ENCODE data around the gene INSM1. TPM values are rescaled to one million over a fixed set of nuclear protein-coding genes. Genes with fewer than 3 reads are reported as not detected.

The INSM1 gene
- total RNA-seq, 1 experiment from 2014 or later: not detected

DNA sequence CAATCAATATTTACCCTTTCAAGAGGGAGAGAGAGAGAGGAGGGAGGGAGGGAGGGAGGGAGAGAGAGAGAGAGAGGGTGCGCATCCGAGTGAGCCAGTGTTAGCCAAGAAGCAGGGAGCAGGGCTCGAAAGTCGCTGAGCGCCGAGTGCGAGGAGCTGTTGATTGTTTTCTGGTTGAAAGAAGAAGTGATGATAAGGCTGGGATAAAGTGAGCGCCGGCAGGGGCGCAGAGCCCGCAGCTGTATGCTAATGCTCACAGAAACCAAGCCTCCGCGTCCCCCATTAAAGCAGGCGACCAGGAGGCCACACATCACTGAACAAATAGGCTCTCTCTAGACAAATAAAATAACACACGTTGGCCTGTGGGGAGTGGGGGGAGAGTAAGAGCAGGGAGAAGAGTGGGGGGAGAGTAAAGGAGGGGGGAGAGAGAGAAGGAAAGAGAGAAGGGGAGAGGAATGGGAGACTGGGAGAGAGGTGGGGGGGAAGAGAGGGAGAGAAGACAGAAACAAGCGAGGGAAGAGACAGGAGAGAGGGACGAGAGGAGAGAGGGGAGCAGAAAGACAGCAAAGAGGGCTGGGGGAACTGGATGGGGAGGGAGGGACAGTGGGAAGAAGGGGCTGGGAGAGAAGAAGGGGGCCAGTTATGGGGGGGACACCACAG is 5.0 kb upstream of the INSM1 start:
- DNase-seq (ENCODE audit: low spot score): no peak

DNA sequence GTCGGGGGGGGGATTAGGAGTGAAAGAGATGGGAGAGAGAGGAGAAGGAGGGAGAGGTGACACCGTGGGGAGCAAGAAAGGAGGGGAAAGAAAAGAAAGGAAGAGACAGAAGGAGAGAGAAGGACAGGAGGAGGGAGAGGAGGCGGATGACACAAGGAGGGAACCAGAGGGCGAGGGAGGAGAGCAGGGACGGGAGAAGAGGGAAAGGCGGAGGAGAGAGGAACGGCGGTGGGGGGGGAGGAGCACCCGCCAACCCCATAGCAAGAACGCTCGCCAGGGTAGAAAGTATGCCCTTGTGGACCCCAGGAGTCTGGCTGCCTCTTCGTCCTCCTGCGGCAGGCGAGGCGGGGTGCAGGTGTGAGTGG is 4.5 kb upstream of the INSM1 start:
- DNase-seq (ENCODE audit: low spot score): no peak

DNA sequence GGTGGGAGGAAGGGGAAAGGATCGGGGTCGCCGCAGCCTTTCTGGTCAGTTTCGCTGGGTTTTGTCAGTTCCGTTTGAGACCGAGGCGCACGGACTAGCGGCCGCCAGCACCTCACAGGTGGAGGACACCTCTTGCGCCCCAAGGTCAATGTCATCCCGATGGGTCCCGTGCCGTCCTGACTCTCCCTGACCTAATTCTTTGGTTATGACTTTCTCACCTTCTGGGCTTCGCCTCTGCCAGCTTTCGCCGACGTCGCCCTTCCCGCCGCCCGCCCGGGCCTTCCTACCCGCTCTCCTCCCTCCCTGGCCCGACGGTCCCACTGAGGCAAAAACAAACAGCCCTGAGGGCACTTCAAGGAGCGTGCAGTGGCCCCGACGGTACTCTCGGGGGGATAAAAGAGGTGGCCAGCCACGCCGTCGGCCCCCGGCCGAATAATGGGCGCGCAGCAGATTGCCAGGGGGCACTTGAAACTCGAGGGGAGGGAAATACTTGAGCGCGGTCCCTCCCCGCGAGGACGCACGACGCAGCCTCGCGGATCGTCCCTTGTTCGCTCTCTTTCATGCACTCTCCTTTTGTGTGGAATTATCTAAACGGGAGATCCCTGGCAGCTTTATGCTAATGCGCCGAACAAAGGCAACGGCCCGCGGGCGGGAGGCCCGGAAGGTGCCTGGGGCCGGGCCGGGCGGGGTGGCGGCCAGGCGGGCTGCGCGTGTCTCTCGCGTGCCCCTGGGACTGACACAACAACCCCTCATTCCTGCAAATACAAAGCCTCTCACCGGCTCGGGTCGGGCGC is 3.9 kb upstream of the INSM1 start:
- no peak for DNase-seq (ENCODE audit: low spot score)

DNA sequence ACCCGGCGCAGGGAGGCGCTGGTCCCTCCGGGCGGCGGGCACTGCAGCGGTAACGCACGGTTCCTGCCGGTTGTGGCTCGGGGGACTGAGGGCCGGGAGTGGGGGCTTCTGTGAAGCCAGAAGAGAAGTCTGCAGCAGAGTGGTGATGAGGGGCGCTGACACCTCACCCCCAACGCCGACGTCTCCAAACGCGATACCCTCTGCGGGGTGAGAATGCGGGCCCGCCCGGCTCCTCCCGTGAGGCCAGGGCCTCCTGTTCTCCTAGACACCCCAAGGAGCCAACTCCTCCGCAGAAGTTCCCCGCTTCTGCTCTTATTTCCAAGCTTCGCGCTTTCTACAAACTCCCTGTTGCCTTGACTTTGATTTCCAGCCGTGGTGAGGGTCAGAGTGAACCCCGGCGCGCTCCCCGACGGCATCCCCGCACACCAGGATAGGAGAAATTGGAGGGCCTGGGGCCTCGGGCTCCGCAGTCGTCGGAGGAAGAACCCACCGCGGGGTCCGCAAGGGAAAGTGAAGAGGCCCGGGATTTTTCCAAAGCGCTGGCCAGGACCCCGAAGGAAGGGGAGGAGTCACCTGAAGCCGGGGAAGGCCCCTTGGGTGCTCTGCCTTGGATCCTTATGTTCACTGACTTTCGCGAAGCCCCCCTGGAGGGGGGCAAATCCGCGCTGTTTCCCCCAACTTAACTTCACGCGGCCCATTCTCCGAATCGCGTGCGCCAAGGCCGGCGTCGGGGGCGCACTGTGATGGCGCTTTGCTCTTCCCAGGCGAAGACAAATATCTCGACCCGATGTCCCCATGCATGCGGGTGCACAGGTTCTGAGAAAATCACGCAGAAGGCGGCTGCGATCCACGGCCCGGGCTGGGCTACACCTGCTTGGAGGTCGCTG is 3.1 kb upstream of the INSM1 start:
- no peak for DNase-seq (ENCODE audit: low spot score)

DNA sequence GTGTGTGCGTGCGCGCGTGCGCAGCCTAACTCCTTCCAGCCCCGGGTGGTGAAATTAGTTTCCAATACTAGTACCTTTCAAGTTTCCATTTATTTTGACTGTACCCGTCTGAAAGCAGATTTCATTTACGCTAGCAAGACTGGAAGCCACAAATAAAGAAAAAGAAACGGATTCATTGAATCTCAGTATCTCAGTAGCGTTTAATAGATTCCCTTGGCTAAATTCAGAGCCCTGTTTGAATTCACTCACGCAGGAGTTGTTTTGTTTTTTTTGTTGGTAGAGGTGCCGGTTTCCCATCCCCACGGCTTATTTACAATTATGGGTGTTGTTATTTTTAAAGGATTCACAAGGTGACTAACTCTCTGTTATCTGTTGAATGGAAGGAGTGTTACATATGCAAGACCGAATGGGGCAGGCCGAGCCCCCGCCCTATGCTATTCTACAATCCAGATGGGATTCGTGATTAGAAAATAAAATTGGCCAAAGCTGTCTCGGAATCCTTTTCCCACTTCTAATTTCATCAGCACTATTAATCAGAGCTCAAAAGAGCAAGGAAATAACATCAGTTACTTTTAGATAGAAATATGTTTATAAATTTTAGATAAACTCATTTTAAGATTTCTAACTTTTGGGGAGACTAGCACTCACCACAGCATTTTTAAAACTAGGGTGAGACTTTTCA is 2.3 kb upstream of the INSM1 start:
- no peak for DNase-seq (ENCODE audit: low spot score)

DNA sequence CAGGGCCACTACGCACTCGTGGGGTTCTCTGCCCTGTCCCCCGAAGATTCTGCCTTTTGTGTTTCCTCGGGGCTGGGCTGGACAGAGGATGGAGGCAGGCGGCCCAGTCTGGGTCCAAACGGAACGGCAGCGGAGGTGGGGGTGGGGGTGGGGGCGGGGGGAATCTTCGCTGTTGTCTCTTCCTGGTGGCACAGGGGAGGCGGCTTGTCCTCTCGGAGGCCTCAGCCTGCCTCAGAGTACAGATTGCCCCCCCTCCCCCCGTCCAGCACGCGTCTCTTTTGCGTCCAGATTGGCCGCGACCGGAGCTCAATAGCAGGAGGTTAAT is 1.4 kb upstream of the INSM1 start:
- DNase-seq (ENCODE audit: low spot score): no peak

DNA sequence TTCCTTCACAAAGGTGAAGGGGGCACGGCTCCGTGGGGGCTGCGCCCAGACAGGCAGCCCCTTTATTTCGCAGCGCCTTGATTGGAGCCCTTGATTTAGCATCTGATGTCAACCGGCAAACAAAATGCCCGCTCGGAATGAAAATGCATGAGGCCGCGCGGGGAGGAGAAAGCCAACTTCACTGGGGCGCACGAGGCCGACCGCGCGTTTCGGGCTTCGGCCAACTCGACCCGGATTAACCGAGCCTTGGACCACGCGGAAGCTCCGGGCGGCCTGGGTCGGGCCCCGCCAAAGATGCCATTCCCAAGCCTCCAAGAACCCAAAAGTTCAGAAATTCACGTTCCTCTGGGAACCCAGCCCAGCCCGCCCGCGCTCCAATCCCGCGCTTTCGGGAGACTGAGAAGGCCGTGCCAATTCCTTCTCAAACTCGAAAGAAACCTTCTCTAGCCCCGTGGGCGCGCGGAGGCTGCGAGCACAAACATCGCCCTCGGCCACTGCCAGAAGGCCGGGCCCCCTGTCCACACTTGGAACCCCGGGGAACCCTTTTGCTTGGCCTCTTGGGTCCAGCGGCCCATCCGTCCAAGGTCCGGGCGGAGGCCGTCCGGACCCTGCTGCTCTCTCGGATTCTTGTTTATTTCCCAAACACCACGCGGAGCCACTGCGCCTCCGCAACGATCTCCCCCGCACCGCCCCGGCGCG is 879 bp upstream of the INSM1 start:
- DNase-seq (ENCODE audit: low spot score): no peak

DNA sequence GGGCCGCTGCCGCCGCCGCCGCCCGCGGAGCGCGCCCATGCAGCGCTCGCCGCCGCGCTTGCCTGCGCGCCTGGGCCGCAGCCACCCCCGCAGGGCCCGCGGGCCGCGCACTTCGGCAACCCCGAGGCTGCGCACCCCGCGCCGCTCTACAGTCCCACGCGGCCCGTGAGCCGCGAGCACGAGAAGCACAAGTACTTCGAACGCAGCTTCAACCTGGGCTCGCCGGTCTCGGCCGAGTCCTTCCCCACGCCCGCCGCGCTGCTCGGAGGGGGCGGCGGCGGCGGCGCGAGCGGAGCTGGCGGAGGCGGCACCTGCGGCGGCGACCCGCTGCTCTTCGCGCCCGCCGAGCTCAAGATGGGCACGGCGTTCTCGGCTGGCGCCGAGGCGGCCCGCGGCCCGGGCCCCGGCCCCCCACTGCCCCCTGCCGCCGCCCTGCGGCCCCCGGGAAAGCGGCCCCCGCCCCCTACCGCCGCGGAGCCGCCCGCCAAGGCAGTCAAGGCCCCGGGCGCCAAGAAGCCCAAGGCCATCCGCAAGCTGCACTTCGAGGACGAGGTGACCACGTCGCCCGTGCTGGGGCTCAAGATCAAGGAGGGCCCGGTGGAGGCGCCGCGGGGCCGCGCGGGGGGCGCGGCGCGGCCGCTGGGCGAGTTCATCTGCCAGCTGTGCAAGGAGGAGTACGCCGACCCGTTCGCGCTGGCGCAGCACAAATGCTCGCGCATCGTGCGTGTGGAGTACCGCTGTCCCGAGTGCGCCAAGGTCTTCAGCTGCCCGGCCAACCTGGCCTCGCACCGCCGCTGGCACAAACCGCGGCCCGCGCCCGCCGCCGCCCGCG is 730 bp downstream of the INSM1 start:
- DNase-seq (ENCODE audit: low spot score): no peak

DNA sequence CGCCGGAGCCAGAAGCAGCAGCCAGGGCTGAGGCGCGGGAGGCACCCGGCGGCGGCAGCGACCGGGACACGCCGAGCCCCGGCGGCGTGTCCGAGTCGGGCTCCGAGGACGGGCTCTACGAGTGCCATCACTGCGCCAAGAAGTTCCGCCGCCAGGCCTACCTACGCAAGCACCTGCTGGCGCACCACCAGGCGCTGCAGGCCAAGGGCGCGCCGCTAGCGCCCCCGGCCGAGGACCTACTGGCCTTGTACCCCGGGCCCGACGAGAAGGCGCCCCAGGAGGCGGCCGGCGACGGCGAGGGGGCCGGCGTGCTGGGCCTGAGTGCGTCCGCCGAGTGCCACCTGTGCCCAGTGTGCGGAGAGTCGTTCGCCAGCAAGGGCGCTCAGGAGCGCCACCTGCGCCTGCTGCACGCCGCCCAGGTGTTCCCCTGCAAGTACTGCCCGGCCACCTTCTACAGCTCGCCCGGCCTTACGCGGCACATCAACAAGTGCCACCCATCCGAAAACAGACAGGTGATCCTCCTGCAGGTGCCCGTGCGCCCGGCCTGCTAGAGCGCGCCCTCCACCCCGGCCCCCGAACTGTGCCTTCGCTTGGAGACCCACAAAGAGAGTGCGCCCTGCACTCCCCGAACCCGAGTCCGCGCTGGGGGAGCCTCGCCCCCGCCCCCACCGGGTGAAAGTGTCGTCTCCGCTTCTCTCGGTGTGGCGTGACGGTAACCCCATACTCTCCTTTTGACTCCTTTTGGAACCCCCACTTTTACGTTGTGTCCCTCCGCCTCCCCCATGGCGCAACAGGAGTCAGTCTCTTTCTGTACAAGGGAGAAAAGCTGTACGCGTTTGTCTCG is 1.6 kb downstream of the INSM1 start:
- no peak for DNase-seq (ENCODE audit: low spot score)

DNA sequence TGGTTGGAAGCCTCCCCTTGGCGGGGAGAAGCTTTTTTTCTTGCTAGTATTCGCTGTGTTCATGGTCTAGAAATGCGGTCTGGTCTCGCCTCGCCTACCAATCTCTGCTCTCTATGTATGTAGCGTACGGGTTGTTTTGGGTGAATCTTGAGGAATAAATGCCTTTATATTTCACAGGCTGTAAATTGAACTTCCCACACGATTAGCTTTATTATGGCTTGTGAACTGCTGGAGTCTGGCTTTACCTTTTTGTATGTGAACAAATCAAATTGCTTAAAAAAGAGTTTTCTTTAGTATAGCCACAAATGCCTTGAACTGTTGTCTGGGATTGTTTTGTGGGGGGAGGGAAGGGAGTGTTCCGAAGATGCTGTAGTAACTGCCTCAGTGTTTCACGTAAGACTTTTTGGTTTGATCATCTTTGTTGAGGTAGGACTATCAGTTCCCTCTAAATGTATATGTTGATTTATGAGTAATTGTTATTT is 2.2 kb downstream of the INSM1 start:
- DNase-seq (ENCODE audit: low spot score): no peak

DNA sequence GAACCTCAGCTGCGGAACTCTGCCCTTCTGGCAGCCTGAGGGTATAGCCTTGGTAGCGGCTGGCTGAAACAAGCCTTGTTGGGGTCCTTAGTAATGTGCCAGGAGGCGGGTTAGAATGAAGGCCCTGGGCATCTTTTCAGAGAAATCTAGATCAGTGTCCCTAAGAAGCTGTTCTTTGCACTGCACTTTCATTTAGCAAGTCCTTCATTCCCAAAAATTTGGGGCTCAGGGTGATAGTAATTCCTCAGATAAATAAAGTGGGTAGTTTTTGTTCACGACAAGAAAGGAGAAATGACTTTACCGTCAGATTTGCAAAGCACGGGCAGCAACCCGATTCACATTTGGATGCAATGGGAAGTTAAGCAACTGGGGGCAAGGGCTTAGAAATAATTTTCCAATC is 3.2 kb downstream of the INSM1 start:
- DNase-seq (ENCODE audit: low spot score): no peak

DNA sequence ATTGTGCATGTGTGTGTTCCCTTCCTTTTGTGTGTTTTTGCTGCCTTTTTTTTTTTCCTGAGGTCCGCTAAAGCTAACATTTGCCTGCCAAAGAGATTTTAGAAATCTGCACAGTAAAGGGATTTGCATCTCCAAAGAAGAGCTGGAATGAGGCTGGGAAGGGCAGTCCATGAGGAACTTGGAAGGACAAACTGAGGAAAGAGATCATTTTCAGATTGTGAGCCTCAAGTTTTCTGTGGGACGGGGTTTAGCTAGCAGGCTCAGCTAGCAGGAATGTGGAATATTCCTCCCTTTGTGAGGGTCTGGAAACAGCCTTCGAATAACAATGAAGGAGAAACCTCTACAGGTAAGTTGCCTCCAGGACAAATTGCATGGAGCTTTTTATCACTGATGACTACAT is 3.8 kb downstream of the INSM1 start:
- DNase-seq (ENCODE audit: low spot score): no peak

DNA sequence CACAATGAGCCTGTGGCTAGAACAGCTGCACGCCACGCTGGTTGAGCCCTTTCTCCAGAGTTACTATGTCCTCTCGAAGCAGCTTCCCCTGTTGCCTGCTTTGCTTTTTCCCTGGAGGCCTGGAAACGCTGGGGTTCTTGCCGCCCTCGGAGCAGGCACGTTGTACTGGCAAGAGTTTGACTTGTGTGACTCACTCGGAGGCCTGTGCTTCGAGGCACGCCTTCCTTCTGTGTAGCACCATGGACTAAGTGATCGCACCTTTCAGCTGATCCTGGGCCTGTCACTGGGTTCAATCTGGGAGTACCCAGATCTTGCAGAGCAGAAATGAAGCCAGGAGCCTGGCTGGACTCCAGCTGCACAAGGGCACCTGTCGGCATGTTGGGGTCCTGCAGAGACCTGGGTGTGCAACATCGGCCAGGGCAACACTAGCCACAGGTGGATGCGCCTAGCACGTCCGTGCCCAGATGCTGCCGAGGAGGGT is 5.2 kb downstream of the INSM1 start:
- DNase-seq (ENCODE audit: low spot score): no peak

DNA sequence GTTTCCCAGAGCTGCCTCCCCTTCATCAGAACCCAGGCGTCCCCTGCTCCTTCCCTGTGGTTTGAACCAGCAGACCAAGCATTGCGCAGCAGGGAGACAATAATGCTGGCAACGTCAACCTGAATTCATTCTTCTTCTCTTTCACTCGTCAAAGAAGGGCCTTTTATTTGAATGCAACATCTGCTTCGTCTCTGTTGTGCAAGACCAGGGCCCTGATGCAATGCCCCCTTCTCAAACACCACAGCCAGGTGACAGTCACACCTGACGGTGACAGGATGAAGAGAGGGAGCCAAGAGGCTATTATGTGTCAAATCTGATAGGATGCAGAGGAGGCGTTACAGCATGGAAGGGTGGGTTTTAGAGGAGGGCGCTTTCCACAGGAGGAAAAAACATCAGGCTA is 8.0 kb downstream of the INSM1 start:
- DNase-seq (ENCODE audit: low spot score): no peak

DNA sequence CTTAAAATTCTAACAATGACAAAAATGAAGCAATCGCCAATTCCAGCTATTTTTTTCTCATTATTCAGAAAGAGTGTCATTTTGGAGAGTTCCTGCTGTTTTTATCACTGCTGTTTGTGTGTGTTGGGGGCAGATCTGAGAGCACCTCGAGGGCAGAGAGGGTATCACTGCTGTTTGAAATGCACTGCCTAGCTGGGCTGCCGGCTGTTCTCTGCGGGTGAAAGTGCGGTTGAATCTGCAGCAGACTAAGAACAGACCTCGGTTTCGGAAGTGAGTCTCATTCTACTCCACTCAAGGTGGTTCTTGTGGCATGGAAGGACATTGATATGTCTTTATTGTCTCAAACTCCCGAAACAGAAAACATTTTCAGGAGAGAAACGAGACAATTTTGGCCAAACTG is 18.3 kb downstream of the INSM1 start:
- DNase-seq (ENCODE audit: low spot score): no peak

DNA sequence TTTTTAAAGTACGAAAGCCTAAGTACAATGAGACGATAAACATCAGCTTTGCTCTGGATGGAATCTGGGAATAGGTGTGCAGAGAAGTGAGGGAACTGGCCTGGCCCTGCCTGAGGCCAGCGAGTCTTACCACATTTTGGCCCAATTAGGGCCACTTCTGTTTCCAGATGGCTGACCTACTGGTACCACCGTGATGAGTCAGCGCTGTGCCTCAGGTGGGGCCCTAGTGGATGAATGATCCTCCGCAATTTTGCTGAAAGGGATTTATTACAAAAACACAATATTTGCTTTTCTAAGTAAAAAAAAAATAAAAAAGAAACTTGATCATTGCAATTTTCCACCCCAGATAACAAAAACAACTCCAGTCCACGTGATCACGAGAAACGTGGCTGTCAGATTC is 22.5 kb downstream of the INSM1 start:
- DNase-seq (ENCODE audit: low spot score): no peak

DNA sequence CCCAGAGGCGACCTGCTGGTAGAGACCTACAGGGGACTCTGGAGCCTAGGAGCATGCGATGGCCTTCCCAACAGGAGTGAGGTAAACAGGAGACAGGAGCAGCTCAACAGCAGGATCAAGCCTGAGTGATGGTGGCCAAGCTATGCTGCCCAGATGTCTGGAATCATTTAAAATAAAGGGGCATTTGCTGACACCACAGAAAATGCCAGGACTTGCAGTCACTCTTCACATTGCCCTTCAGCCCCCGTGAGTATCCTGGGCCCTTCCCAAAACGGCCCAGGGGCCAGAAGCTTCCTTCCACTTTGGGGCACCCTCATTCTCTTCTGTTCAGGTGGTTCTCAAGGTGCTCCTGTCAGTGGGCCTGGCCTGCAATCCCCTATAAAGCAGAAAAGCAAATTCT is 23.2 kb downstream of the INSM1 start:
- no peak for DNase-seq (ENCODE audit: low spot score)

DNA sequence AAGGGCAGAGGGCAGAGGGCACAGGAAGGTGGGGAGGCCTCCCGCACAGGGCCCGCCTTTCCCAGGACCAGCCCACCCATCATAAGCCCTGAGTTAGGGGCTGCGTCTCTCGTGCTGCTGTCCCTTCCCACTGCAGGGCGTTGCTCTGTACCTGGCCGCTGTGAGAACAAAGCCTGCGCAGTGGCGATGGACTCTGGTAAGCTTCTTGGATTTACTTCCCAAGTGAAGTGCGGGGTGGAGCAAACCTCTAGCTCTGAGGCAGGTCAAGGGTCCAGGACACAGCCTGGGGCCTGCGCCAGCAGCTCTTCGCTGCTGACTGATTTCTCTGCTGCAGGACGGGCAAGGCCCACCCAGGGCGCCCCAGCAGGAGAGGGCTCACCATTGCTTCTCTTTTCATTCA is 23.9 kb downstream of the INSM1 start:
- DNase-seq (ENCODE audit: low spot score): no peak

Data from A172 (cell line).